Activated CD8-positive, alpha-beta memory T cell treated with anti-CD3 and anti-CD28 coated beads for 36 hours (primary cell): ENCODE data around the gene PTK7. TPM values are rescaled to one million over a fixed set of nuclear protein-coding genes. Genes with fewer than 3 reads are reported as not detected.
"Not testable (repeated sequence)": the region's sequence is repeated elsewhere in the genome, so short reads cannot be mapped to it uniquely, and the experiment has no call there.

ENCODE experiments used
- CTCF ChIA-PET: fragments of 350-600 bp; sonication (Branson Sonifier 250); formaldehyde crosslinking; loops from one replicate; lab custom pipeline; 2021; ENCODE audit warnings: antibody characterized with exemption; lab: Charles Lee
- POLR2A ChIA-PET: fragments of 350-600 bp; sonication (Branson Sonifier 250); formaldehyde crosslinking; loops from one replicate; lab custom pipeline; 2021; ENCODE audit warnings: antibody characterized with exemption; lab: Charles Lee
- total RNA-seq, 2 experiments: library from RNA; stranded (reverse); gene quantifications; one replicate each; pipeline ENCODE4 v1.2.3, GENCODE V29; 2021

Gene PTK7
- total RNA-seq, 2 experiments from 2014 or later: 1.2 to 1.6 TPM

GRCh38 chr6:43125119-43125518 is 49.0 kb downstream of the PTK7 start:
- ChIA-PET POLR2A (no interaction called here), CTCF (interaction anchor here (0.5 to 1.5 kb wide), 2 partner anchors 18 to 362 kb away, joined by 3 to 7 read pairs; no protein-coding TSS in a partner anchor)

GRCh38 chr6:43125555-43125954 is 49.4 kb downstream of the PTK7 start:
- POLR2A ChIA-PET: no interaction called here

GRCh38 chr6:43127180-43127579 is 51.1 kb downstream of the PTK7 start:
- ChIA-PET CTCF (no interaction called here), POLR2A (no interaction called here)

More at GRCh38 chr6:43125555-43125954, 49.4 kb downstream of the PTK7 start:
- CTCF ChIA-PET: interaction anchor here (0.5 to 1.5 kb wide), 2 partner anchors 18 to 362 kb away, joined by 3 to 7 read pairs; no protein-coding TSS in a partner anchor

GRCh38 chr6:43127877-43128276 is 51.8 kb downstream of the PTK7 start:
- POLR2A ChIA-PET: no interaction called here
- CTCF ChIA-PET: no interaction called here

- POLR2A ChIA-PET: no interaction called here
- CTCF ChIA-PET: interaction anchor here (0.8 kb wide), 1 partner anchor 228 kb away, joined by 3 read pairs; no protein-coding TSS in a partner anchor
These were observed 52.8 kb downstream of the PTK7 start for GRCh38 chr6:43128926-43129325.

GRCh38 chr6:43129434-43130194 is 53.5 kb downstream of the PTK7 start:
- ChIA-PET POLR2A (no interaction called here), CTCF (interaction anchor here (0.8 kb wide), 1 partner anchor 228 kb away, joined by 3 read pairs; no protein-coding TSS in a partner anchor)

GRCh38 chr6:43130429-43130828 is 54.3 kb downstream of the PTK7 start:
- CTCF ChIA-PET: interaction anchor here (1.5 kb wide), 1 partner anchor 13 kb away, joined by 8 read pairs; no protein-coding TSS in a partner anchor

GRCh38 chr6:43131379-43131778 is 55.3 kb downstream of the PTK7 start:
- POLR2A ChIA-PET: not testable (repeated sequence)
- CTCF ChIA-PET: interaction anchor here (0.6 to 1.5 kb wide), 2 partner anchors 12 to 902 kb away, joined by 3 to 8 read pairs; no protein-coding TSS in a partner anchor

More at GRCh38 chr6:43130429-43130828, 54.3 kb downstream of the PTK7 start:
- POLR2A ChIA-PET: no interaction called here

GRCh38 chr6:43138267-43138666 is 62.2 kb downstream of the PTK7 start:
- ChIA-PET CTCF (no interaction called here), POLR2A (no interaction called here)

- CTCF ChIA-PET, POLR2A ChIA-PET: not testable (repeated sequence)
These were observed 63.9 kb downstream of the PTK7 start for GRCh38 chr6:43139973-43140372.

GRCh38 chr6:43141644-43142043 is 65.5 kb downstream of the PTK7 start:
- POLR2A ChIA-PET: no interaction called here
- CTCF ChIA-PET: interaction anchor here (2.8 kb wide), 1 partner anchor 241 kb away, joined by 13 read pairs; no protein-coding TSS in a partner anchor

- POLR2A ChIA-PET: interaction anchor here (1.1 kb wide), 1 partner anchor 65 kb away, joined by 6 read pairs; no protein-coding TSS in a partner anchor
- CTCF ChIA-PET: interaction anchor here (0.9 to 2.8 kb wide), 5 partner anchors 17 to 242 kb away, joined by 3 to 13 read pairs (median 4); partner anchors contain the start of gene DNPH1
These were observed 66.0 kb downstream of the PTK7 start for GRCh38 chr6:43142101-43142500.

- ChIA-PET POLR2A (interaction anchor here (0.9 to 1.6 kb wide), 3 partner anchors 67 to 334 kb away, joined by 3 to 6 read pairs (median 4); partner anchors contain the start of gene RRP36), CTCF (interaction anchor here (0.6 to 2.8 kb wide), 46 partner anchors 9 to 1086 kb away, joined by 3 to 13 read pairs (median 4); partner anchors contain the start of genes CNPY3, CUL7, DNPH1 and KLHDC3)
These were observed 67.4 kb downstream of the PTK7 start for GRCh38 chr6:43143235-43144128.

- POLR2A ChIA-PET: no interaction called here
- CTCF ChIA-PET: interaction anchor here (1.3 kb wide), 1 partner anchor 35 kb away, joined by 4 read pairs; no protein-coding TSS in a partner anchor
These were observed 68.8 kb downstream of the PTK7 start for GRCh38 chr6:43144879-43145278.

- POLR2A ChIA-PET: no interaction called here
- CTCF ChIA-PET: no interaction called here
These were observed 70.1 kb downstream of the PTK7 start for GRCh38 chr6:43146261-43146660.

GRCh38 chr6:43146709-43147688 is 70.9 kb downstream of the PTK7 start:
- CTCF ChIA-PET: no interaction called here
- POLR2A ChIA-PET: no interaction called here

- CTCF ChIA-PET: interaction anchor here (0.5 to 1.1 kb wide), 2 partner anchors 169 to 247 kb away, joined by 3 to 6 read pairs; no protein-coding TSS in a partner anchor
- POLR2A ChIA-PET: no interaction called here
These were observed 71.8 kb downstream of the PTK7 start for GRCh38 chr6:43147691-43148477.
